Neural cell (in vitro differentiated cells): ENCODE results near the gene DPP7. TPM values are rescaled to one million over a fixed set of nuclear protein-coding genes. Genes with fewer than 3 reads are reported as not detected.

ENCODE experiments used
- H2AFZ ChIP-seq: fragments of 200-600, 300-800 bp; sonication (generic), shearing (Covaris generic); 2 replicates; pipeline ENCODE4 v1.6.0; 2014; ENCODE audit warnings: low read depth, mild to moderate bottlenecking, antibody characterized with exemption, low read length, moderate library complexity
- H3F3A ChIP-seq: fragments of 200-600 bp; shearing (Covaris generic); 2 replicates; pipeline ENCODE4 v1.6.1; 2016; ENCODE audit warnings: mild to moderate bottlenecking, moderate library complexity, mixed read lengths, antibody characterized with exemption, low read length; ENCODE audit not compliant: insufficient read depth, poor library complexity, severe bottlenecking
- H3K27ac ChIP-seq: fragments of 200-600, 300-800 bp; sonication (generic), shearing (Covaris generic); 2 replicates; pipeline ENCODE4 v1.5.1; 2014; ENCODE audit warnings: mild to moderate bottlenecking, low read length, moderate library complexity
- H3K27me3 ChIP-seq: fragments of 300-800, 200-600 bp; sonication (generic), shearing (Covaris generic); 2 replicates; pipeline ENCODE4 v1.6.0; 2014; ENCODE audit warnings: mild to moderate bottlenecking, low read depth, low read length, moderate library complexity; ENCODE audit not compliant: insufficient read depth
- H3K36me3 ChIP-seq: fragments of 300-800, 200-600 bp; sonication (generic), shearing (Covaris generic); 2 replicates; pipeline ENCODE4 v1.5.1; 2014; ENCODE audit warnings: mild to moderate bottlenecking, antibody characterized with exemption, low read length, moderate library complexity; ENCODE audit not compliant: insufficient read depth
- H3K4me2 ChIP-seq: fragments of 300-800, 200-600 bp; sonication (generic), shearing (Covaris generic); 2 replicates; pipeline ENCODE4 v1.6.0; 2014; ENCODE audit warnings: mild to moderate bottlenecking, low read length
- H3K4me3 ChIP-seq: fragments of 300-800, 200-600 bp; sonication (generic), shearing (Covaris generic); 2 replicates; pipeline ENCODE4 v1.5.1; 2014; ENCODE audit warnings: mild to moderate bottlenecking, low read length, moderate library complexity
- H3K79me2 ChIP-seq: fragments of 200-600 bp; shearing (Covaris generic); replicated peaks from 2 replicates; pipeline ENCODE4 v1.6.0; 2014; ENCODE audit warnings: mild to moderate bottlenecking, low read length, moderate library complexity; ENCODE audit not compliant: insufficient read depth
- H3K9ac ChIP-seq: fragments of 300-800, 200-600 bp; sonication (generic), shearing (Covaris generic); 2 replicates; pipeline ENCODE4 v1.6.1; 2016; ENCODE audit warnings: mild to moderate bottlenecking, low read length, mixed read lengths
- H3K9me2 ChIP-seq: fragments of 200-600 bp; shearing (Covaris generic); 2 replicates; pipeline ENCODE4 v1.6.1; 2016; ENCODE audit warnings: mild to moderate bottlenecking, low read length, mixed read lengths; ENCODE audit not compliant: insufficient read depth
- H3K9me3 ChIP-seq: fragments of 200-600, 300-800 bp; sonication (generic), shearing (Covaris generic); 2 replicates; pipeline ENCODE4 v1.6.1; 2016; ENCODE audit warnings: mild to moderate bottlenecking, mixed run types, low read length, moderate library complexity, mixed read lengths
- H4K20me1 ChIP-seq: fragments of 200-600 bp; shearing (Covaris generic); 2 replicates; pipeline ENCODE4 v1.6.1; 2016; ENCODE audit warnings: mild to moderate bottlenecking, mixed run types; ENCODE audit not compliant: insufficient read depth
- CTCF ChIP-seq: fragments of 450-650 bp; IDR thresholded peaks from 2 replicates; pipeline ENCODE4 v1.5.1; 2014; ENCODE audit warnings: antibody characterized with exemption, mild to moderate bottlenecking, moderate library complexity; ENCODE audit not compliant: poor library complexity, severe bottlenecking
- EP300 ChIP-seq: fragments of 450-650 bp; conservative IDR thresholded peaks from 2 replicates; pipeline ENCODE4 v1.6.1; 2014; ENCODE audit warnings: antibody characterized with exemption, mild to moderate bottlenecking, moderate library complexity; ENCODE audit not compliant: poor library complexity, severe bottlenecking
- EZH2 ChIP-seq: fragments of 200-600, 300-800 bp; shearing (Covaris generic), sonication (generic); IDR thresholded peaks from 2 replicates; pipeline ENCODE4 v1.6.1; 2014; ENCODE audit warnings: antibody characterized with exemption, low read length, borderline replicate concordance, mild to moderate bottlenecking; ENCODE audit not compliant: insufficient read depth, poor library complexity, severe bottlenecking
- MXI1 ChIP-seq: fragments of 450-650 bp; conservative IDR thresholded peaks from 2 replicates; pipeline ENCODE4 v1.6.1; 2014; ENCODE audit warnings: antibody characterized with exemption, mild to moderate bottlenecking; ENCODE audit not compliant: poor library complexity, severe bottlenecking
- POLR2AphosphoS5 ChIP-seq: IDR thresholded peaks from 2 replicates; pipeline ENCODE4 v1.6.1; 2012
- RAD21 ChIP-seq: fragments of 450-650 bp; conservative IDR thresholded peaks from 2 replicates; pipeline ENCODE4 v1.6.1; 2014; ENCODE audit warnings: antibody characterized with exemption, mild to moderate bottlenecking, moderate library complexity
- SMC3 ChIP-seq: fragments of 450-650 bp; conservative IDR thresholded peaks from 2 replicates; pipeline ENCODE4 v1.6.1; 2014; ENCODE audit warnings: antibody characterized with exemption, mild to moderate bottlenecking, moderate library complexity; ENCODE audit not compliant: poor library complexity
- TAF1 ChIP-seq: IDR thresholded peaks from 2 replicates; pipeline ENCODE4 v1.6.1; 2012; ENCODE audit warnings: low read depth
- polyA plus RNA-seq: library from polyadenylated mRNA; depleted of rRNA; stranded (reverse); fragments of >200 nt; gene quantifications from 2 replicates; pipeline ENCODE4 v1.2.3, GENCODE V29; 2014
- TF ChIP-seq, protein P1 (sequence below): IDR thresholded peaks from 2 replicates; pipeline ENCODE4 v1.6.1; 2012; ENCODE audit warnings: borderline replicate concordance

Gene DPP7
- polyA plus RNA-seq, 1 donor from 2014 or later = 23.3 TPM

- Histone ChIP-seq H3K27me3 (peaks cover 10% of the 10 kb centered on the region), H2AFZ (no peak overlapping the region), H3K9me2 (no peaks in the 10 kb centered on the region), H3K9me3 (no peaks in the 10 kb centered on the region), H3F3A (no peaks in the 10 kb centered on the region), H4K20me1 (no peaks in the 10 kb centered on the region), H3K27ac (no peak overlapping the region), H3K79me2 (no peaks in the 10 kb centered on the region), H3K4me3 (no peak overlapping the region), H3K9ac (no peak overlapping the region), H3K4me2 (no peak overlapping the region), H3K36me3 (no peaks in the 10 kb centered on the region)
- TF ChIP-seq CTCF (no peak), MXI1 (no peak), EP300 (no peak), RAD21 (no peak), SMC3 (no peak), TAF1 (no peak), EZH2 (no peak), POLR2AphosphoS5 (no peak)
- TF ChIP-seq, protein P1, sequence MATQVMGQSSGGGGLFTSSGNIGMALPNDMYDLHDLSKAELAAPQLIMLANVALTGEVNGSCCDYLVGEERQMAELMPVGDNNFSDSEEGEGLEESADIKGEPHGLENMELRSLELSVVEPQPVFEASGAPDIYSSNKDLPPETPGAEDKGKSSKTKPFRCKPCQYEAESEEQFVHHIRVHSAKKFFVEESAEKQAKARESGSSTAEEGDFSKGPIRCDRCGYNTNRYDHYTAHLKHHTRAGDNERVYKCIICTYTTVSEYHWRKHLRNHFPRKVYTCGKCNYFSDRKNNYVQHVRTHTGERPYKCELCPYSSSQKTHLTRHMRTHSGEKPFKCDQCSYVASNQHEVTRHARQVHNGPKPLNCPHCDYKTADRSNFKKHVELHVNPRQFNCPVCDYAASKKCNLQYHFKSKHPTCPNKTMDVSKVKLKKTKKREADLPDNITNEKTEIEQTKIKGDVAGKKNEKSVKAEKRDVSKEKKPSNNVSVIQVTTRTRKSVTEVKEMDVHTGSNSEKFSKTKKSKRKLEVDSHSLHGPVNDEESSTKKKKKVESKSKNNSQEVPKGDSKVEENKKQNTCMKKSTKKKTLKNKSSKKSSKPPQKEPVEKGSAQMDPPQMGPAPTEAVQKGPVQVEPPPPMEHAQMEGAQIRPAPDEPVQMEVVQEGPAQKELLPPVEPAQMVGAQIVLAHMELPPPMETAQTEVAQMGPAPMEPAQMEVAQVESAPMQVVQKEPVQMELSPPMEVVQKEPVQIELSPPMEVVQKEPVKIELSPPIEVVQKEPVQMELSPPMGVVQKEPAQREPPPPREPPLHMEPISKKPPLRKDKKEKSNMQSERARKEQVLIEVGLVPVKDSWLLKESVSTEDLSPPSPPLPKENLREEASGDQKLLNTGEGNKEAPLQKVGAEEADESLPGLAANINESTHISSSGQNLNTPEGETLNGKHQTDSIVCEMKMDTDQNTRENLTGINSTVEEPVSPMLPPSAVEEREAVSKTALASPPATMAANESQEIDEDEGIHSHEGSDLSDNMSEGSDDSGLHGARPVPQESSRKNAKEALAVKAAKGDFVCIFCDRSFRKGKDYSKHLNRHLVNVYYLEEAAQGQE = no peak
Observed at GRCh38 chr9:137116027-137116507, 1.5 kb upstream of the DPP7 start.

DNA sequence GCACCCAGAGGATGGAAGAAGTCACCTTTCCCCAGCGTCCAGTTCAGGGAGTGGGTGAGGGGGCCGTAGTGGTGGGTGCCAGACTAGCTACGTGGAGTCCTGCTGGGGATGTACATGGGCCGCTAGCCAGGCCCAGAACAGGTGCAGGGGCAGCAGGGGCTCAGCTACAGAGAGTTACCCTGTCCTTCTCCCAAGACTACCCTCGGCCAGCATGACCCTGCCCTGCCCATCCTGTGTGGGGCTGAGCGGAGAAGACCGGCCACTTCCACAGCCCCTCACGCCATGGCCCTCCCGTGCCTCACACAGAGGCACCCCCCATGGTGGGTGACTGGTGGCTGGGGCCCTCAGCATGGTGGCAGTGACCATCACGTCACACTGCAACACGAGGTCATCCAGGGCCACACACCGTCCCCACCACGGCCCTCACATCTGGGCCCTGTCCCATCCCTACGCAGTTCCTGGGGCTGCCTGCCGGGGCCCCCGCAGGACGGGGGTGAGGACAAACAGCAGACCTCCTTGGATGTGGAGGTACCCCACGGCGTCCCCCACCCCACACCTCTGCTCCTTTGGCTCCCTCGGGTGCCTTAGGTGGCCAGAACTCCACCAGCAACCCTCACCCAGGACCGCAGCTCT lies 977 bp upstream of the DPP7 start:
- no peaks in the 10 kb centered on the region for H3K9me3 ChIP-seq
- H3F3A ChIP-seq = no peaks in the 10 kb centered on the region
- H3K27ac ChIP-seq = no peak overlapping the region
- no peaks in the 10 kb centered on the region for H4K20me1 ChIP-seq
- H3K4me2 ChIP-seq = no peak overlapping the region
- H3K79me2 ChIP-seq = no peaks in the 10 kb centered on the region
- peaks cover 10% of the 10 kb centered on the region for H3K27me3 ChIP-seq
- no peaks in the 10 kb centered on the region for H3K9me2 ChIP-seq
- no peak overlapping the region for H3K9ac ChIP-seq
- no peak overlapping the region for H2AFZ ChIP-seq
- H3K4me3 ChIP-seq = no peak overlapping the region
- H3K36me3 ChIP-seq = no peaks in the 10 kb centered on the region
- no peak for TF ChIP-seq TAF1
- TF ChIP-seq SMC3 = no peak
- TF ChIP-seq RAD21 = no peak
- TF ChIP-seq EZH2 = no peak
- TF ChIP-seq EP300 = no peak
- TF ChIP-seq, protein P1 = no peak
- TF ChIP-seq CTCF = no peak
- TF ChIP-seq MXI1 = no peak
- no peak for TF ChIP-seq POLR2AphosphoS5
